Heart left ventricle (tissue), 16 donors: ENCODE results near the gene VEGFC. TPM values are rescaled to one million over a fixed set of nuclear protein-coding genes. Genes with fewer than 3 reads are reported as not detected.

Source experiments
- ATAC-seq, 4 donors: fragments of 200-7000 bp; cut with Tn5 transposase; one replicate each; pipeline ENCODE4 v1.9.1; 2020 to 2022; ENCODE audit warnings: moderate library complexity in 4 of 4, mild to moderate bottlenecking in 3 of 4, moderate number of reproducible peaks in 1 of 4
- DNase-seq, 5 donors: peaks; one replicate each; pipeline ENCODE4 v3.0.0-alpha.2; 2020
- H3K27ac ChIP-seq, 12 donors: fragments of 200-600 bp; sonication (generic) in 4 of 12; one replicate each; pipeline versions ENCODE4 v1.5.0 to v1.8.0; 2016 to 2022; ENCODE audit warnings: mild to moderate bottlenecking in 2 of 12
- H3K27me3 ChIP-seq, 9 donors: fragments of 200-600 bp; sonication (generic) in 2 of 9; one replicate each; pipeline versions ENCODE4 v1.5.1 to v1.8.0; 2016 to 2022; ENCODE audit warnings: mild to moderate bottlenecking in 3 of 9
- H3K36me3 ChIP-seq, 9 donors: fragments of 200-600 bp; sonication (generic) in 2 of 9; one replicate each; pipeline versions ENCODE4 v1.5.0 to v1.8.0; 2018 to 2022; ENCODE audit warnings: mild to moderate bottlenecking in 2 of 9
- H3K4me1 ChIP-seq, 12 donors: fragments of 200-600 bp; sonication (generic) in 4 of 12; one replicate each; pipeline versions ENCODE4 v1.5.0 to v1.8.0; 2016 to 2022; ENCODE audit warnings: mild to moderate bottlenecking in 3 of 12
- H3K4me3 ChIP-seq, 12 donors: fragments of 200-600 bp; sonication (generic) in 4 of 12; one replicate each; pipeline versions ENCODE4 v1.5.0 to v1.8.0; 2017 to 2022; ENCODE audit warnings: mild to moderate bottlenecking in 9 of 12, moderate library complexity in 4 of 12
- H3K9me3 ChIP-seq, 12 donors: fragments of 200-600 bp; sonication (generic) in 4 of 12; one replicate each; pipeline versions ENCODE4 v1.5.0 to v1.8.0; 2016 to 2022; ENCODE audit warnings: mild to moderate bottlenecking in 1 of 12
- CTCF ChIP-seq, 12 donors: fragments of 200-600 bp; sonication (generic) in 4 of 12; IDR thresholded peaks; one replicate each; pipeline versions ENCODE4 v1.5.0 to v1.8.0; 2018 to 2022; ENCODE audit warnings: antibody characterized with exemption in 12 of 12, mild to moderate bottlenecking in 5 of 12
- POLR2A ChIP-seq, 2 donors: fragments of 450-650 bp; IDR thresholded peaks; one replicate each; pipeline ENCODE4 v1.6.1; 2017; ENCODE audit warnings: antibody characterized with exemption in 2 of 2, mild to moderate bottlenecking in 2 of 2, moderate library complexity in 2 of 2
- WGBS, 4 donors: extraction: QIAGEN DNeasy Blood & Tissue Kit in 2 of 4; methylation state at CpG; one replicate each; pipeline versions ENCODE4 v1.1.5 to v1.1.7; 2013 to 2018; 5-methylcytosine and 5-hydroxymethylcytosine counted together
- intact Hi-C, 10 donors: fragments of 100-400 bp; cut with DNase I; formaldehyde crosslinking; loops; one replicate each; pipeline versions ENCODE4 v1.11.1 to v1.14.2; 2022
- polyA plus RNA-seq, 2 donors: library from polyadenylated mRNA; stranded (reverse); fragments of 200-250 nt; gene quantifications; one replicate each; pipeline ENCODE4 v1.2.3, GENCODE V29; 2013
- total RNA-seq, 9 donors: library from RNA; depleted of rRNA in 2 of 9; stranded (reverse); fragments of >200 nt in 2 of 9; fragmentation: NEBNext Ultra II Directional in 3 of 9; extraction: Animal tissue kit (Norgen Biotek cat#: 25700) in 3 of 9; gene quantifications; one replicate each; pipeline versions ENCODE4 v1.1.0 to v1.2.4, GENCODE V29; 2016 to 2023
- donor health status: ischemic (EF 13 %, LVEDD 7.1; RV severe dilation, severe dysfunction).
- donor health status: healthy with polysubstance abuse.
- donor health status: DM: no; HTN: yes; CAD: no.
- donor health status: DM: no; HTN: no; CAD: no.
- donor health status: ischemic (EF 25% LVEDD 6.9; RV normal size, moderate dysfunction).
- donor health status: ischemic (EF 25% LVEDD 5.7; RV mildly dilated, moderate dysfunction).
- donor health status: healthy.
- donor health status: DM: yes; HTN: yes; CAD: no.
- donor health status: ischemic (EF 35%, LVEDD 5.7; RV mildly dilated, moderate dysfunction).
- donor health status: nonischemic (EF 11% LVEDD 7.7; RV severe dilation, severe dysfunction).
- donor health status: DM: yes; HTN: yes; CAD: no.
- donor health status: PGD.
- donor health status: ischemic (EF 29% LVEDD 5.4; RV normal size, mild dysfunction).
- donor health status: nonischemic (EF 23%, LVEDD 6.1; RV moderate dilation, normal function).

VEGFC gene
- total and polyA plus RNA-seq, 11 donors = 4.0 to 16.0 (median 7.4) TPM

GRCh38 chr4:176806778-176807375, 14.2 kb upstream of the VEGFC start:
- no peak for ATAC-seq
- intact Hi-C loops = no loop called here
- DNase-seq = no peak

DNA sequence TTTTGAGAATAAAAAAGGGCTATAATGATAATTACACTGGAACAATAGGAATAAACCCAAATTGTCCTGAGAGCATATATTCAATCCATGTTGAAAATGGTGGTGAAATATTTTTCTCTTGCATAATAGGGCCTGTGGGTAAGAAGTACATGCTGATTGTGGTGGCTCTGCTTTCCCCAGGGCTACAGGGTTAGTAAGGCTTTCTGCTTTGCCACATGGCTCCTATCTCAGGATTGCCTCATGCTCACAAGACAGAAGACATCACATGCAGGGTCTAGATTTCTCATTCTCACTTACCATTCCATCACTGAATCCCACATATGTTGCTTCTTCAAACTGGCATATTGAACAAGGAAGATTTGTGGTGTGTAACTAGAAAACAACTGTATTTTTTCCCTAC, 12.4 kb upstream of the VEGFC start:
- no peaks in the 10 kb centered on the region for H3K27me3 ChIP-seq
- intact Hi-C loops = no loop called here
- TF ChIP-seq POLR2A (IDR thresholded peaks at IDR 0.05) = no peak
- no peak for TF ChIP-seq CTCF (IDR thresholded peaks at IDR 0.05)
- DNase-seq = no peak
- peaks cover 0 to 17% (median 2%) of the 10 kb centered on the region in 12 donors for H3K9me3 ChIP-seq
- H3K36me3 ChIP-seq = no peaks in the 10 kb centered on the region
- no peaks in the 10 kb centered on the region for H3K4me1 ChIP-seq
- H3K27ac ChIP-seq = no peak overlapping the region
- no peak overlapping the region for H3K4me3 ChIP-seq
- no peak for ATAC-seq

More at GRCh38 chr4:176806778-176807375, 14.2 kb upstream of the VEGFC start:
- peaks cover 0 to 17% (median 2%) of the 10 kb centered on the region in 12 donors for H3K9me3 ChIP-seq
- TF ChIP-seq POLR2A (IDR thresholded peaks at IDR 0.05) (no peak), CTCF (IDR thresholded peaks at IDR 0.05) (no peak)
- no peaks in the 10 kb centered on the region for H3K4me1 ChIP-seq
- H3K27me3 ChIP-seq = no peaks in the 10 kb centered on the region
- no peak overlapping the region for H3K27ac ChIP-seq
- no peaks in the 10 kb centered on the region for H3K36me3 ChIP-seq
- no peak overlapping the region for H3K4me3 ChIP-seq
- WGBS, 4 donors = 79 to 85% (median 82%) methylated on average over 5 of the region's 5 CpGs

DNA sequence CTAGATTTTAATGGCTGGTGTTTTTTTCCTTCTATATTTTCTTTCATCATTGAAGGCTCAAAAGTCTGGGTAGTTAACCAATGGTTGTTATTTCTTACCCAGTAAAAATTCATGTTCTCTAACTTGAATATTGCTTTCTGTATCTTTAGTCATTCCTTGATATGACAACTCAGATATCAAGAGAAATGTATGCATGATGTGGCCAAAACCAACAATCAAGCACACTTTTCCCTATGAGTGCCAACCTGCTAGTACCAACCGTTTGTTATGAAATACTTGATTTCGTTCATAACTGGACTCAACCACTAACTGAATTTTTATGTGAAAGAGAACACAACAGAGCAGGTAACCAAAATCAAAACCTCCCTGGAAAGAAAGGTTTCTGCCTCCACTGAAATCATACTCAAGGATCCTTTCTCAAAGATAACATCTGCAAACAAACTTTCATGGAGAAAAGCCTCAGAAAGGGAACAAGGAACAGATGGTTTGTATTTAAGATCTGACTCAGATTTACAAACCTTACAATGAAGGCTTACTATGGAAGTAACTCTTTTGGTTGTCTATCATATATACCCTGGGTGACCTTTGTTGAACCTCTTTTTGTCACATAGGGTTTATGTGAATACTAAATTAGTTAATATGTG, 8.3 kb upstream of the VEGFC start:
- no peaks in the 10 kb centered on the region for H3K4me1 ChIP-seq
- H3K27me3 ChIP-seq = no peaks in the 10 kb centered on the region
- 0 to 41% (median 0%) methylated on average over 2 of the region's 2 CpGs for WGBS, 4 donors
- no peak for ATAC-seq
- TF ChIP-seq POLR2A (IDR thresholded peaks at IDR 0.05) (no peak), CTCF (IDR thresholded peaks at IDR 0.05) (no peak)
- no peak overlapping the region for H3K4me3 ChIP-seq
- no peaks in the 10 kb centered on the region for H3K36me3 ChIP-seq
- intact Hi-C loops = no loop called here
- no peak overlapping the region for H3K27ac ChIP-seq
- no peak for DNase-seq
- H3K9me3 ChIP-seq = no peaks in the 10 kb centered on the region

DNA sequence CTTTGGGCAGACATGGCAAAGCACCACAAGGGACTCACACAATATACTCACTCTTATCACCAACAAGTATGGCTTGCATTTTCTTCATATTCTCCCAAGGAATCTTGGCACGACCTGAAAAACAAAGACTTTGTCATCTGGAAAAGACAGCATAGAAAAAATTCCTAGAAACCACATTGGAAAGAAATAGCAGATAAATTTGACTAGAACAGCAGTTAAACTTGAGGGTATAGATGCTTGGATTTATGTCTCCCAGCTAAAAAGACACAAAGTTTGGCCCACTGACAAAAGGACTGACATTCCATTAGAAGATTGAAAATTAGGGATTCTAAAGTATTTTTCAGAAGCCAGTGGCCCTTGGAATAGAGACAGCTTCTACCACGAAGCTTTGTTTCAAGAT, 6.9 kb upstream of the VEGFC start:
- Histone ChIP-seq H3K4me3 (no peak overlapping the region), H3K4me1 (no peaks in the 10 kb centered on the region), H3K27ac (no peak overlapping the region), H3K9me3 (no peaks in the 10 kb centered on the region), H3K27me3 (no peaks in the 10 kb centered on the region), H3K36me3 (no peaks in the 10 kb centered on the region)
- no peak for DNase-seq
- TF ChIP-seq POLR2A (IDR thresholded peaks at IDR 0.05) = no peak
- TF ChIP-seq CTCF (IDR thresholded peaks at IDR 0.05) = no peak
- intact Hi-C loops = loop anchor here in 6 of 10 donors (10.0 kb wide), 5 partner anchors 235 to 425 kb away; no protein-coding TSS in a partner anchor
- 75 to 83% (median 78%) methylated on average over 2 of the region's 2 CpGs for WGBS, 4 donors
- ATAC-seq = no peak
